GM18505 (cell line): Measurements from ENCODE around the gene NNT.
"Not testable (repeated sequence)": the region's sequence is repeated elsewhere in the genome, so short reads cannot be mapped to it uniquely, and the experiment has no call there.

Source experiments
- ATAC-seq: cut with Tn5 transposase; IDR thresholded peaks from one replicate; pipeline ENCODE4 v1.9.1; 2021; ENCODE audit not compliant: unreplicated experiment
- POLR2A ChIP-seq: IDR thresholded peaks from 4 replicates; pipeline ENCODE4 v1.6.1; 2011; ENCODE audit warnings: borderline replicate concordance; ENCODE audit not compliant: insufficient read depth, insufficient read length; ENCODE audit errors: extremely low read depth

Gene NNT

GRCh38 chr5:43679214-43679613 is 76.2 kb downstream of the NNT start:
- TF ChIP-seq POLR2A = no peak
- no peak for ATAC-seq

GRCh38 chr5:43680286-43680685 is 77.3 kb downstream of the NNT start:
- TF ChIP-seq POLR2A = no peak
- ATAC-seq = no peak

DNA sequence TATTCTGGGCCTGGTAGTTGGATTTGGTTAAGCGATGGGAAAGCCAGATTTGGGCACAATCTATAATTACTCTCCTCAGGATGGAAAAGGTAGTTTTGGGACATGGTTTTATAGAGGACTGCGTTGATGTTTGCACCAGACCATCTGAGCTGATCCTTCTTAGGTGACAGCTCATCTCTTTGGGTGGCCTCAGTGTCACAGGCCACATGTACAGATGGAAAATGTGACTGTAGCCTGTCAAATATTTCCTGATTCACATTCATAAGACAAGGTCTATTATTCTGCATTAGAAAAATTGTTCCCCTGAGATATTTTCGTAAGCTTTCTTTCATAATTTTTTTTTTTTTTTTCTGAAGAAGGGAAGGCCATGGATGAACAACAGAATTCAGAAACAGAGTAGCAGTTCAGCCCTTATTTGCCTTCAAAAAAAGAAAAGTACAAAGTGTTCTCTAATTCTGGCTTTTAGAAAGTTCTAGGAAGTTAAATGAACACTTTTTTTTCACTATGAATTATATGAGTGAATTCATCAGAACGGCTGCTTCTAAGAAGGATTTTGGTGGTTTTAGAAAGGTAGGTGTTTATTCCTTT is 81.0 kb downstream of the NNT start:
- no peak for TF ChIP-seq POLR2A
- no peak for ATAC-seq

DNA sequence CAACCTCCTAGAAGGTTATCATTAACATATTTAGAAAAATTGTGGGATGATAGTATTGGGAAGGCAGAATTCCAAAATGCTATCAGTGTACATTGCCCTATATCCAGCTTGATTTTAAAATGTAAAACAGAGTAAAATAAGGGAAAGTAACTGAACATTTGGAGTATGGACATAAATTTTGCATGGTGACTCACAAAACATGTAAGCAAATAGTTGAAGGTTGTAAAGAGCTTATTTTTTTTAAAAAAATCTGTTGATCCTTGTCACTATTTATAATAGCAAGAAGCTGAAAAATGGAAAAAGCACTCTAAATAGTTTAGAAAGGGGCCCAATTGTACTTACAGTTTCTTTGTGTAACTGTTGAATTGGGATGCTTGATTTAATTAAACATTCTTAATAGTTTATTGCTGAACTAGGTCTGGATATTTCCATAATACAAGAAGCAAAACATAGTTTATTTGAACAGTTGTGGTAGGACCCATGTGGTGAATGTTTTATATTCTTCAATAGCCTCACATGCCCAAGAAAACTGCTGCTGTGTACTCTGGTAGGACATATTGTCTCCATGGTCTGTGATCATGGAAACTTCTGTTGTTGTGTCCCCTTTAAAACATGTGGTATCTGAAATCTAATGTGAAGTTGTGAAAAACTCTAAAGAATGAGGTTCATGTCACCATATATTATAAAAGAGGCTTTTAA is 82.4 kb downstream of the NNT start:
- TF ChIP-seq POLR2A = no peak
- ATAC-seq = no peak

DNA sequence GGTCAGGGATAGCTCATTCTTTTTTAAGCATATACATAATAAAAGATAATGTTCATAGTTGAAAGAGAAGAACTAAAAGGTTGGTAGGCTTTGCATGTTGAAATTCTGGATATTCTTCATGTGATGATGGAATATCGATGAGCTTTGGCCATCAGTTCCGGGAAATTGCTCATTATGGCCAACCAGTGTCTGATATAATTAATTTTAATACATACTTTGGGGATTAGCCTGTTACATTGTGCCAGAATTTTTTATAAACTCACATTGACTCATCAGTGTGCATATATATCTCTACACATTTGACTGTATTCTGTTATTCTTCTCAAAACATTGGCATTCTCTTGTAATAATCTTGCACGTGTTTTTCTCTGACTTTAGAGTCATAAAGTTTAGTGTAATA is 84.3 kb downstream of the NNT start:
- TF ChIP-seq POLR2A = no peak
- ATAC-seq = no peak

DNA sequence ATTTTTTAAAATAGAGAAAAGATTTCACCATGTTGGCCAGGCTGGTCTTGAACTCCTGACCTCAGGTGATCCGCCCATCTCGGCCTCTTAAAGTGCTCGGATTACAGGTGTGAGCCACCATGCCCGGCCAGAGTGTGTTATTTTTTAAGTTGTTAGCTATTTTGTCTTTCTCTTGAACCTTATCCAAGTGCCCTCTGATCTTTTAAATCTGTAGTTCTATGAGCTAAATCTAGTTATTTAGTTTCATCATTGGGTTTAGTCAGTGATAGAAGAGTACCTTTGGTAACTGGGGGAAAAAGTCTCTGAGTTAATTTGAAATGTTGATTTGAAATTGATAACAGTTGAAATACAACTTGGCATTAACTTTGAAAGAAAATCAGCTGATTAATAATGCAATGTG is 88.3 kb downstream of the NNT start:
- no peak for ATAC-seq
- TF ChIP-seq POLR2A = no peak

GRCh38 chr5:43691893-43692292 is 88.9 kb downstream of the NNT start:
- ATAC-seq = no peak
- TF ChIP-seq POLR2A = no peak

- TF ChIP-seq POLR2A = no peak
- ATAC-seq = no peak
Observed at GRCh38 chr5:43693411-43693810, 90.4 kb downstream of the NNT start.

- ATAC-seq = no peak
- TF ChIP-seq POLR2A = no peak
Observed at GRCh38 chr5:43694027-43694426, 91.0 kb downstream of the NNT start.

DNA sequence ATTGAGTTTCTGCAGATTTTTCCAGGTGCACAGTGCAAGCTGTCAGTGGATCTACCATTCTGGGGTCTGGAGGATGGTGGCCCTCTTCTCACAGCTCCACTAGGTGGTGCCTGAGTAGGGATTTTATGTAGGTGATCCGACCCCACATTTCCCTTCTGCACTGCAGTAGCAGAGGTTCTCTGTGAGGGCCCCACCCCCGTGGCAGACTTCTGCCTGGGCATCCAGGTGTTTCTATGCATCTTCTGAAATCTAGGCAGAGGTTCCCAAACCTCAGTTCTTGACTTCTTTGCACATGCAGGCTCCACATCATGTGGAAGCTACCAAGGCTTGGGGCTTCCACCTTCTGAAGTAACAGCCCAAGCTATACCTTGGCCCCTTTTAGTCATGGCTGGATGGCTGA is 93.5 kb downstream of the NNT start:
- ATAC-seq = not testable (repeated sequence)

DNA sequence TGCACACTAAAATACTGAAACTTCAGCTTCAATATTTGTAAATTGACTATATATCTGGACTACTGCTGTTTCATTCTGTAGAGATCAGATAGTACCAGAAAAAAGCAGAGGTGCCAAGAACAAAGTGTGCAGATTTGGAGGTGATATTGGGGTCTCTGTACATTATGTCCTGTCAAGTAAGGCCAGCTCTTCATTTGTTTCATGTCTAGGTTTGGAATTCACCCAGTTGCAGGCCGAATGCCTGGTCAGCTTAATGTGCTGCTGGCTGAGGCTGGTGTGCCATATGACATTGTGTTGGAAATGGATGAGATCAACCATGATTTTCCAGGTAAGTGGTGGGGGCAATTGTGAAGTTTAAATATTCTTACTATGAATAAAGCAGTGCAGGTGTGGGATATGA is 96.9 kb downstream of the NNT start:
- no peak for ATAC-seq
- TF ChIP-seq POLR2A = no peak

GRCh38 chr5:43700601-43701000 is 97.6 kb downstream of the NNT start:
- no peak for ATAC-seq

GRCh38 chr5:43701227-43701626 is 98.2 kb downstream of the NNT start:
- TF ChIP-seq POLR2A = no peak
- no peak for ATAC-seq

More at GRCh38 chr5:43700601-43701000, 97.6 kb downstream of the NNT start:
- TF ChIP-seq POLR2A = no peak

DNA sequence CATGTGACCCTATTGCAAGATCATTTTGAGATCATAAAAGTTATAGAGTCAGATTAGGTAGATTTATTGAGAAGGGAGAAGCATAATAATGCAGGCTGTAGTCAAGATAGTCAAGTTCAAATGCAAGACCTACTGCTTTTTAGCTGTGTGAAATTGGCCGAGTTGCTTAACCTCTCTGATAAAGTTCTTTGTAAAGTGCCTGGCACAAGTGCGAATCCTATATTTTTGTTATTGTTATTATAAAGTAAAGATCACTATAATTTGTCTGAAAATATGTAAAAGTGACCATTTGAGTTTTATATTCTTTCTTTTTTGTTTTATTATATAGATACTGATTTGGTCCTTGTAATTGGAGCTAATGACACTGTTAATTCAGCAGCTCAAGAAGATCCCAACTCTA is 99.3 kb downstream of the NNT start:
- no peak for TF ChIP-seq POLR2A
- no peak for ATAC-seq

DNA sequence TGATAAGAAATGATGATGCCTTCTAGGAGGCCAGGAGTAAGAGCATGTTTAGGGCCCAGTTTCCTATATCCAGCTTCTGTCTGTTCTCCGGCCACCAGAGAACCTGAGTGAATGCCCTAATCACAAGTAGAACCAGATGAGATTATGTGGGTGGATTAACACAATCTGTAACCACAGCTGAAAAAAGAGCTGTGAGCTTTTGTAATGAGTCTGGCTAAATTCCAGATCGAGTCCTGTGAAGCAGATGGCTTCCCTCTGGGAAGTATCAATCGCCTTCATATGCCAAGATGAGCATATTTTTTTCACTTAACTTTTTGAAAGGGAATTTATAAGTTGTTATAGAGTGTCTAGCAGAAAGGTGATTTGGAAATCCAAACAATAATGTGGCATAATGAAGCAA is 99.8 kb downstream of the NNT start:
- no peak for ATAC-seq
- TF ChIP-seq POLR2A = no peak
